ENCODE results near the gene SCUBE1.

Gene SCUBE1

GRCh38 chr22:43253839-43254238 lies 89.3 kb downstream of the SCUBE1 start:
- H3K9me2 ChIP-seq (replicated peaks; ENCODE audit: low read depth, low read length) = no peaks in the 10 kb centered on the region
- H2AFZ ChIP-seq (ENCODE audit: low read length) = no peak overlapping the region
- H3F3A ChIP-seq (ENCODE audit: low read depth) = no peaks in the 10 kb centered on the region
- no peak overlapping the region for H3K4me3 ChIP-seq (ENCODE audit: low read length, poor library complexity, severe bottlenecking)
- H3K4me1 ChIP-seq (ENCODE audit: insufficient read depth, low read length, poor library complexity, severe bottlenecking) = peaks cover 30% of the 10 kb centered on the region
- H3K79me2 ChIP-seq (ENCODE audit: insufficient read depth, low read length) = no peaks in the 10 kb centered on the region
- H3K36me3 ChIP-seq (ENCODE audit: insufficient read depth, low read length) = no peaks in the 10 kb centered on the region
- H3K4me2 ChIP-seq (ENCODE audit: low read depth, low read length, poor library complexity, severe bottlenecking) = no peak overlapping the region
- no peak overlapping the region for H3K9ac ChIP-seq (ENCODE audit: low read depth, low read length, poor library complexity, severe bottlenecking)
- TF ChIP-seq EZH2phosphoT487 (IDR thresholded peaks at IDR 0.05; ENCODE audit: borderline replicate concordance) = no peak
- no peak for TF ChIP-seq CTCF (conservative IDR thresholded peaks at IDR 0.05; ENCODE audit: low read length)
- no peaks in the 10 kb centered on the region for H3K9me3 ChIP-seq (ENCODE audit: insufficient read depth, low read depth, low read length)
- no peaks in the 10 kb centered on the region for H4K20me1 ChIP-seq (ENCODE audit: insufficient read depth, low read length, poor library complexity, severe bottlenecking)
- H3K27me3 ChIP-seq (ENCODE audit: insufficient read depth, low read length, poor library complexity, severe bottlenecking) = no peaks in the 10 kb centered on the region

DNA sequence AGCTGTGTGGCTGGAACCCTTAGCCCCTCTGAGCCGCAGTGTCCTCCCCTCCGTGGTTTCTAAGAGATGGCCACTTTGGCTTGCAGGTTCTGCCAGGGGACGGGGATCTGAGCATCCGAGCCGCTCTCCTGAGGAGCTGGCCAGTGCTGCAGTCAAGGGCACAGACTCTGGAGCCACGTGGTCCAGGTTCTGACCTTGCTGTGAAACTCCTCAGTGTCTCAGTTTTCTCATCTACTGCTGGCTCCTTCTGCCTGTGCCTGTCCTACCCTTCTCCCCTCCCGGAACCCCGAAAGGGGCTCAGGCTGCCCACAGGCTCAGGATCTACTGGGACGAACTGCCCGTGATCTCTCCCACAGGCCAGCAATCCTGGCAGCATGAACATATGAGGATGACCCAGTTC lies 90.9 kb downstream of the SCUBE1 start:
- Histone ChIP-seq H3F3A (ENCODE audit: low read depth) (no peaks in the 10 kb centered on the region), H3K79me2 (ENCODE audit: insufficient read depth, low read length) (no peaks in the 10 kb centered on the region), H3K4me3 (ENCODE audit: low read length, poor library complexity, severe bottlenecking) (no peak overlapping the region), H3K27me3 (ENCODE audit: insufficient read depth, low read length, poor library complexity, severe bottlenecking) (no peaks in the 10 kb centered on the region), H3K9me2 (replicated peaks; ENCODE audit: low read depth, low read length) (no peaks in the 10 kb centered on the region), H3K9me3 (ENCODE audit: insufficient read depth, low read depth, low read length) (no peaks in the 10 kb centered on the region), H2AFZ (ENCODE audit: low read length) (no peak overlapping the region), H3K4me2 (ENCODE audit: low read depth, low read length, poor library complexity, severe bottlenecking) (no peak overlapping the region), H3K36me3 (ENCODE audit: insufficient read depth, low read length) (no peaks in the 10 kb centered on the region), H4K20me1 (ENCODE audit: insufficient read depth, low read length, poor library complexity, severe bottlenecking) (no peaks in the 10 kb centered on the region), H3K4me1 (ENCODE audit: insufficient read depth, low read length, poor library complexity, severe bottlenecking) (peaks cover 15% of the 10 kb centered on the region), H3K9ac (ENCODE audit: low read depth, low read length, poor library complexity, severe bottlenecking) (no peak overlapping the region)
- TF ChIP-seq CTCF (conservative IDR thresholded peaks at IDR 0.05; ENCODE audit: low read length) = no peak
- TF ChIP-seq EZH2phosphoT487 (IDR thresholded peaks at IDR 0.05; ENCODE audit: borderline replicate concordance) = no peak

DNA sequence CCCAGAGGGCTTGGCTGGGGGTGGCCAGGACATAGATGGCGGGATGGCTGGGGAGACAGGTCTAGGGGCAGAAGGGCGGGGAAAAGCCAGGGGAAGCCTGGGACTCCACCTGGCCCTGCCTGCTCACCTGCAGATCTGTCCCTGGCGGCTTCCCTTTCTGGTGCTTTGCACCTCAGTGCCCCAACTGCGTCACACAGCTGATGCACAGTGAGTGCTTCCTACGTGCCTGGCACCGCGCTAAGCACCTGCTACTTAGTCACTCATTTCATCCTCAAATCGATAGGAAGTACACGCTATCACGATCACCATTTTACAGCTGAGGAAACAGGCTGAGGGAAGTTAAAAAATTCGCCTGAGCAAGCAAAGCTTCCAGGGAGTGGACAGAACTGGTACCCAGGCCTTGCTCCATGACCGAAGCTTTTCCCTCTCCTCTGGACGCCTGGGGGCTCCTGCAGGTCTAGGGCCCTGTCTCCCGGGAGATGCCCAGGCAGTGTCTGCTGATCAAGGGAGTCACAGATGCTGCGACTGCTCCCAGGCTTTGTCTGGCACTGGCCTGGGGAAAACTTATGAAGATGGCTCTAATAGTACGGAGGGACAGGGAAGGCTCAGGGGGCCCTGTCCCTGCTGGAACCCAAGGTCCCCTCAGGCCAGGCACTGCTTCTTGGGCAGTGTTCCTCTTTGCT lies 93.2 kb downstream of the SCUBE1 start:
- Histone ChIP-seq H3K4me1 (ENCODE audit: insufficient read depth, low read length, poor library complexity, severe bottlenecking) (peaks cover 10% of the 10 kb centered on the region), H2AFZ (ENCODE audit: low read length) (no peak overlapping the region), H3K9me2 (replicated peaks; ENCODE audit: low read depth, low read length) (no peaks in the 10 kb centered on the region), H3K27me3 (ENCODE audit: insufficient read depth, low read length, poor library complexity, severe bottlenecking) (no peaks in the 10 kb centered on the region), H3K9ac (ENCODE audit: low read depth, low read length, poor library complexity, severe bottlenecking) (no peak overlapping the region), H3K79me2 (ENCODE audit: insufficient read depth, low read length) (no peaks in the 10 kb centered on the region), H3K9me3 (ENCODE audit: insufficient read depth, low read depth, low read length) (no peaks in the 10 kb centered on the region), H3K36me3 (ENCODE audit: insufficient read depth, low read length) (no peaks in the 10 kb centered on the region), H3K4me3 (ENCODE audit: low read length, poor library complexity, severe bottlenecking) (no peak overlapping the region), H3F3A (ENCODE audit: low read depth) (no peaks in the 10 kb centered on the region), H3K4me2 (ENCODE audit: low read depth, low read length, poor library complexity, severe bottlenecking) (no peak overlapping the region), H4K20me1 (ENCODE audit: insufficient read depth, low read length, poor library complexity, severe bottlenecking) (no peaks in the 10 kb centered on the region)
- TF ChIP-seq EZH2phosphoT487 (IDR thresholded peaks at IDR 0.05; ENCODE audit: borderline replicate concordance) (no peak), CTCF (conservative IDR thresholded peaks at IDR 0.05; ENCODE audit: low read length) (no peak)

All from Loucy (cell line).